PC-3 (cell line): ENCODE data around the gene RSPRY1. TPM values are rescaled to one million over a fixed set of nuclear protein-coding genes. Genes with fewer than 3 reads are reported as not detected.

Experiments used
- ATAC-seq: fragments of 200-7000 bp; cut with Tn5 transposase; 2 replicates; pipeline ENCODE4 v1.9.1; 2020; ENCODE audit warnings: mild to moderate bottlenecking, moderate library complexity
- BruUV-seq: library from RNA; stranded (reverse); fragments of 400-500 nt; replicated peaks from 2 replicates; lab custom pipeline; 2021; lab: Mats Ljungman, UMichigan
- CTCF ChIA-PET: fragments of 300-600 bp; sonication (Branson Sonifier 250); formaldehyde crosslinking; loops from one replicate; lab custom pipeline; 2022; ENCODE audit warnings: antibody characterized with exemption; lab: Charles Lee
- POLR2A ChIA-PET: fragments of 300-600 bp; sonication (Branson Sonifier 250); formaldehyde crosslinking; loops from one replicate; lab custom pipeline; 2022; ENCODE audit warnings: antibody characterized with exemption; ENCODE audit not compliant: unreplicated experiment; lab: Charles Lee
- DNase-seq: peaks from one replicate; pipeline ENCODE4 v3.0.0-alpha.2; 2015
- H2AFZ ChIP-seq: fragments of 300-600 bp; sonication (generic); 2 replicates; pipeline ENCODE4 v1.6.0; 2016; ENCODE audit warnings: antibody characterized with exemption, low read length
- H3F3A ChIP-seq: fragments of 300-600 bp; sonication (generic); one replicate; pipeline ENCODE4 v1.6.0; 2017; ENCODE audit warnings: antibody characterized with exemption, low read length, control low read depth, mild to moderate bottlenecking; ENCODE audit not compliant: unreplicated experiment
- H3K27ac ChIP-seq: fragments of 300-600 bp; sonication (generic); 2 replicates; pipeline ENCODE4 v1.5.1; 2016; ENCODE audit warnings: mild to moderate bottlenecking, low read length
- H3K27me3 ChIP-seq: fragments of 300-600 bp; sonication (generic); 2 replicates; pipeline ENCODE4 v1.6.1; 2016; ENCODE audit warnings: low read length, mixed read lengths
- H3K36me3 ChIP-seq: fragments of 300-600 bp; sonication (generic); 2 replicates; pipeline ENCODE4 v1.6.1; 2016; ENCODE audit warnings: low read depth, mixed run types, low read length, mixed read lengths
- H3K4me1 ChIP-seq: fragments of 300-600 bp; sonication (generic); 2 replicates; pipeline ENCODE4 v1.5.1; 2016; ENCODE audit warnings: low read length; ENCODE audit not compliant: insufficient read depth
- H3K4me2 ChIP-seq: fragments of 300-600 bp; sonication (generic); 2 replicates; pipeline ENCODE4 v1.6.0; 2016; ENCODE audit warnings: low read length
- H3K4me3 ChIP-seq: fragments of 300-600 bp; sonication (generic); 2 replicates; pipeline ENCODE4 v1.5.1; 2016; ENCODE audit warnings: mild to moderate bottlenecking, low read length, mixed read lengths
- H3K79me2 ChIP-seq: fragments of 300-600 bp; sonication (generic); 2 replicates; pipeline ENCODE4 v1.6.1; 2017; ENCODE audit warnings: low read length, mixed read lengths
- H3K9ac ChIP-seq: fragments of 300-600 bp; sonication (generic); 2 replicates; pipeline ENCODE4 v1.6.0; 2016; ENCODE audit warnings: mild to moderate bottlenecking, low read length
- H3K9me2 ChIP-seq: fragments of 300-600 bp; sonication (generic); replicated peaks from 2 replicates; pipeline ENCODE4 v1.6.1; 2016; ENCODE audit warnings: mixed run types, low read length, mixed read lengths
- H3K9me3 ChIP-seq: fragments of 300-600 bp; sonication (generic); 2 replicates; pipeline ENCODE4 v1.6.1; 2016; ENCODE audit warnings: low read length, mixed read lengths
- H4K20me1 ChIP-seq: fragments of 300-600 bp; sonication (generic); 2 replicates; pipeline ENCODE4 v1.6.1; 2016; ENCODE audit warnings: low read length, mixed read lengths
- EZH2 ChIP-seq: fragments of 300-600 bp; sonication (generic); IDR thresholded peaks from one replicate; pipeline ENCODE4 v1.6.1; 2017; ENCODE audit warnings: antibody characterized with exemption, mild to moderate bottlenecking, low read length; ENCODE audit not compliant: unreplicated experiment
- EZH2phosphoT487 ChIP-seq: fragments of 300-600 bp; sonication (generic); IDR thresholded peaks from 2 replicates; pipeline ENCODE4 v1.6.1; 2018; ENCODE audit warnings: mild to moderate bottlenecking, antibody characterized with exemption, low read length, borderline replicate concordance
- intact Hi-C: fragments of 100-400 bp; cut with micrococcal nuclease; formaldehyde crosslinking; loops from 2 replicates; pipeline ENCODE4 v1.9.0; 2023
- total RNA-seq: library from RNA; depleted of rRNA; stranded (reverse); fragments of >200 nt; gene quantifications from 2 replicates; pipeline ENCODE4 v1.2.3, GENCODE V29; 2014
- TF ChIP-seq, protein P1 (sequence below): fragments of 300-600 bp; sonication (generic); conservative IDR thresholded peaks from 2 replicates; pipeline ENCODE4 v1.5.1; 2017; ENCODE audit warnings: antibody characterized with exemption, low read depth, mild to moderate bottlenecking, low read length

Gene RSPRY1
- total RNA-seq, 1 experiment from 2014 or later, result 17.5 TPM

DNA sequence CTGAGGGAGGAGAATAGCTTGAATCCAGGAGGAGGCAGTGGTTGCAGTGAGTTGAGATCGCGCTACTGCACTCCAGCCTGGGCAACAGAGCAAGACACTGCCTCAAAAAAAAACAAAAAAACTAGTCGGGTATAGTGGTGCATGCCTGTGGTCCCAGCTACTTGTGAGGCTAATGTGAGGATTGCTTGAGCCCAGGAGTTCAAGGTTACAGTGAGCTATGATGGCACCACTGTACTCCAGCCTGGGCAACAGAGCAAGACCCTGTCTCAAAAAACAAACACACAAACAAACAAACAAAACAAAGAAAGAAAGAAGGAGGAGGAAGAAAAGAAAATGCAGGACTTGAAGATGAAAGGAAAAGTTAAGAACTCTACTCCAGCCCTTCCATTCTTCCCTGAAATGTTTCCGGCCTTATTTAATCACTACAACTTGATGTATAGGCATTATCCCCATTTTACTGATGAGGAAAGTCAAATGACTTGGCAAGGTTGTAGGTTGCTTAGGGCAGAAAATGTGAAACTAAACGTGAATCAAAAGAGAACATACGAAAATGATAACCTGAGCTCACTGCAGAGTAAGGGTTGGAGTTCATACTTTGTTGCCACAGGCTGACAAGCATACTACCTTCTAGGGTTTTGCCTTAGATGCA is 30.3 kb upstream of the RSPRY1 start:
- intact Hi-C loops, result no loop called here
- no TSS peak for BruUV-seq
- Histone ChIP-seq H2AFZ (no peak overlapping the region), H3K27ac (no peak overlapping the region), H3F3A (no peaks in the 10 kb centered on the region), H3K36me3 (peaks cover 8% of the 10 kb centered on the region; the same call in 1 of the 2 replicates), H3K4me3 (no peak overlapping the region), H3K79me2 (no peaks in the 10 kb centered on the region), H3K27me3 (no peaks in the 10 kb centered on the region), H3K9me3 (no peaks in the 10 kb centered on the region), H3K4me2 (no peak overlapping the region), H3K9ac (no peak overlapping the region), H4K20me1 (no peaks in the 10 kb centered on the region), H3K4me1 (no peaks in the 10 kb centered on the region), H3K9me2 (no peaks in the 10 kb centered on the region)
- DNase-seq (no peak), ATAC-seq (no peak)
- TF ChIP-seq EZH2phosphoT487 (no peak), EZH2 (no peak)
- TF ChIP-seq, protein P1, sequence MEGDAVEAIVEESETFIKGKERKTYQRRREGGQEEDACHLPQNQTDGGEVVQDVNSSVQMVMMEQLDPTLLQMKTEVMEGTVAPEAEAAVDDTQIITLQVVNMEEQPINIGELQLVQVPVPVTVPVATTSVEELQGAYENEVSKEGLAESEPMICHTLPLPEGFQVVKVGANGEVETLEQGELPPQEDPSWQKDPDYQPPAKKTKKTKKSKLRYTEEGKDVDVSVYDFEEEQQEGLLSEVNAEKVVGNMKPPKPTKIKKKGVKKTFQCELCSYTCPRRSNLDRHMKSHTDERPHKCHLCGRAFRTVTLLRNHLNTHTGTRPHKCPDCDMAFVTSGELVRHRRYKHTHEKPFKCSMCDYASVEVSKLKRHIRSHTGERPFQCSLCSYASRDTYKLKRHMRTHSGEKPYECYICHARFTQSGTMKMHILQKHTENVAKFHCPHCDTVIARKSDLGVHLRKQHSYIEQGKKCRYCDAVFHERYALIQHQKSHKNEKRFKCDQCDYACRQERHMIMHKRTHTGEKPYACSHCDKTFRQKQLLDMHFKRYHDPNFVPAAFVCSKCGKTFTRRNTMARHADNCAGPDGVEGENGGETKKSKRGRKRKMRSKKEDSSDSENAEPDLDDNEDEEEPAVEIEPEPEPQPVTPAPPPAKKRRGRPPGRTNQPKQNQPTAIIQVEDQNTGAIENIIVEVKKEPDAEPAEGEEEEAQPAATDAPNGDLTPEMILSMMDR, result no peak
- ChIA-PET CTCF (no interaction called here), POLR2A (no interaction called here)

DNA sequence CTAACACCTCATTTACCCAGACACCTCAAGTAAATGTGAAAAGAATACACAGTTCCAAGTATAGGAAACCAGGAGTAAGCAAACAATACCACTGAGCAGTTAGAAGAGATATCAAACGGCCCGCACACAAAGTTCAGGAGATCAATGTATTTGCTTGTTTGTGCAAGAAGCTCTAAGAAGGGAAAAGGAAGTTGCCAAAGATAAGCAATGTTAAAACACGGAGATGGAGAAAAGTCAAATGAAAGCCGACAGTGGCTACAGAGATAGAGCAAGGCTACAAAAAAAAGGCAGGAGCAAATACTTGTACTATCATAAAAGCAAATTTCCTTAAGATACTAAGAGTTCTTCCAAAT is 29.8 kb upstream of the RSPRY1 start:
- ATAC-seq, result no peak
- DNase-seq, result no peak
- BruUV-seq, result no TSS peak
- Histone ChIP-seq H4K20me1 (no peaks in the 10 kb centered on the region), H3K4me1 (no peaks in the 10 kb centered on the region), H2AFZ (no peak overlapping the region), H3K27ac (no peak overlapping the region), H3F3A (no peaks in the 10 kb centered on the region), H3K9ac (no peak overlapping the region), H3K36me3 (peaks cover 8% of the 10 kb centered on the region; the same call in 1 of the 2 replicates), H3K27me3 (no peaks in the 10 kb centered on the region), H3K9me3 (no peaks in the 10 kb centered on the region), H3K4me2 (no peak overlapping the region), H3K9me2 (no peaks in the 10 kb centered on the region), H3K79me2 (no peaks in the 10 kb centered on the region), H3K4me3 (no peak overlapping the region)
- intact Hi-C loops, result no loop called here
- POLR2A ChIA-PET, result no interaction called here
- TF ChIP-seq EZH2 (no peak), EZH2phosphoT487 (no peak)
- TF ChIP-seq, protein P1, result no peak
- CTCF ChIA-PET, result no interaction called here

DNA sequence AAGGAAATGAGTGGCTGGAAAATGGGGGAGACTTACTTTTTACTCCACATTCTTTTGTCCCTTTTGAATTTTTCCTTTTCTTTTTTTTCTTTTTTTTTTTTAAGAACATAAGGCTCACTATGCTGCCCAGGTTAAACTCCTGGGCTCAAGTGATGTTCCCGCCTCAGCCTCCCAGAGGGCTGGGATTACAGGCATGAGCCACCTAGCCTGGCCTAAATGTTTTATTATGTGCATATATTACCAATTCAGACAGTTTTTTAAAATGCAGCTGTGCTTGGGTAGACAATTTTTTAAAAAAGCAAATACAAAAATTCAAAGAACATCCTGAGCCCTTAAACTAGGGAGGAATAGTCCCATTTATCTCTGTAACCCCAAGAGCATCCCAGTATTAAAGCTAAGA is 28.6 kb upstream of the RSPRY1 start:
- intact Hi-C loops, result no loop called here
- Histone ChIP-seq H3K36me3 (peaks cover 8% of the 10 kb centered on the region; the same call in 1 of the 2 replicates), H3K4me2 (no peak overlapping the region), H2AFZ (no peak overlapping the region), H3K9me2 (no peaks in the 10 kb centered on the region), H3K79me2 (no peaks in the 10 kb centered on the region), H3F3A (no peaks in the 10 kb centered on the region), H3K9me3 (no peaks in the 10 kb centered on the region), H3K27me3 (no peaks in the 10 kb centered on the region), H3K4me3 (no peak overlapping the region), H4K20me1 (no peaks in the 10 kb centered on the region), H3K9ac (no peak overlapping the region), H3K27ac (no peak overlapping the region), H3K4me1 (no peaks in the 10 kb centered on the region)
- TF ChIP-seq EZH2 (no peak), EZH2phosphoT487 (no peak)
- no TSS peak for BruUV-seq
- ChIA-PET CTCF (no interaction called here), POLR2A (no interaction called here)
- ATAC-seq (no peak), DNase-seq (no peak)
